Suppressor macrophage treated with lipopolysaccharide for 1 hour (primary cell): ENCODE measurements around the gene CCDC14.

Source experiments
- DNase-seq, 3 donors: peaks; one replicate each; pipeline ENCODE4 v3.0.0-alpha.2; 2020 to 2022

CCDC14 gene

GRCh38 chr3:123961508-123961856 is 453 bp upstream of the CCDC14 start:
- no peak for DNase-seq

GRCh38 chr3:123953735-123954134 is 7.3 kb downstream of the CCDC14 start:
- DNase-seq: no peak

GRCh38 chr3:123952844-123953520 is 8.0 kb downstream of the CCDC14 start:
- DNase-seq: no peak

- no peak for DNase-seq
Measured at GRCh38 chr3:123951522-123952447, 9.2 kb downstream of the CCDC14 start.

GRCh38 chr3:123949641-123950040 is 11.4 kb downstream of the CCDC14 start:
- DNase-seq: no peak

- no peak for DNase-seq
Measured at GRCh38 chr3:123948449-123948848, 12.6 kb downstream of the CCDC14 start.

GRCh38 chr3:123947482-123947881 is 13.5 kb downstream of the CCDC14 start:
- DNase-seq: no peak

- no peak for DNase-seq
Measured at GRCh38 chr3:123941542-123941941, 19.5 kb downstream of the CCDC14 start.

GRCh38 chr3:123941121-123941520 is 19.9 kb downstream of the CCDC14 start:
- no peak for DNase-seq

GRCh38 chr3:123939706-123940105 is 21.3 kb downstream of the CCDC14 start:
- DNase-seq: no peak

- no peak for DNase-seq
Measured at GRCh38 chr3:123936400-123936799, 24.6 kb downstream of the CCDC14 start.

- no peak for DNase-seq
Measured at GRCh38 chr3:123935830-123936229, 25.2 kb downstream of the CCDC14 start.

- DNase-seq: no peak
Measured at GRCh38 chr3:123934250-123934649, 26.8 kb downstream of the CCDC14 start.

- DNase-seq: no peak
Measured at GRCh38 chr3:123930445-123930844, 30.6 kb downstream of the CCDC14 start.

GRCh38 chr3:123929325-123929724 is 31.7 kb downstream of the CCDC14 start:
- no peak for DNase-seq

- no peak for DNase-seq
Measured at GRCh38 chr3:123926396-123926795, 34.6 kb downstream of the CCDC14 start.

- DNase-seq: no peak
Measured at GRCh38 chr3:123920868-123921267, 40.2 kb downstream of the CCDC14 start.

GRCh38 chr3:123920383-123920782 is 40.6 kb downstream of the CCDC14 start:
- no peak for DNase-seq

GRCh38 chr3:123919353-123919752 is 41.7 kb downstream of the CCDC14 start:
- DNase-seq: no peak

GRCh38 chr3:123914829-123915228 is 46.2 kb downstream of the CCDC14 start:
- DNase-seq: no peak

- no peak for DNase-seq
Measured at GRCh38 chr3:123909785-123910184, 51.2 kb downstream of the CCDC14 start.

- DNase-seq: no peak
Measured at GRCh38 chr3:123907720-123908119, 53.3 kb downstream of the CCDC14 start.

GRCh38 chr3:123899300-123899865 is 61.6 kb downstream of the CCDC14 start:
- DNase-seq: no peak

- no peak for DNase-seq
Measured at GRCh38 chr3:123893012-123893411, 68.0 kb downstream of the CCDC14 start.
